Stimulated activated CD4-positive, alpha-beta T cell treated with anti-CD3 and anti-CD28 coated beads, TNF-alpha, amount 100 ng/mL, for 1 hour (primary cell): ENCODE data around the gene DHX38.
A peak's percentile ranks its signal among the peaks of the same experiment; 100 is the strongest.

Source experiments
- DNase-seq, 3 donors: peaks; one replicate each; pipeline ENCODE4 v3.0.0-alpha.2; 2020; ENCODE audit warnings: low read depth in 3 of 3, low spot score in 1 of 3

The DHX38 gene

GRCh38 chr16:72120026-72120425 is 26.4 kb downstream of the DHX38 start:
- DNase-seq, result no peak

GRCh38 chr16:72122308-72122707 is 28.7 kb downstream of the DHX38 start:
- no peak for DNase-seq

- DNase-seq, result no peak
These were observed 29.3 kb downstream of the DHX38 start for GRCh38 chr16:72122916-72123315.

- no peak for DNase-seq
These were observed 29.8 kb downstream of the DHX38 start for GRCh38 chr16:72123426-72123825.

GRCh38 chr16:72124148-72124547 is 30.5 kb downstream of the DHX38 start:
- no peak for DNase-seq

GRCh38 chr16:72124761-72125634 is 31.4 kb downstream of the DHX38 start:
- DNase-seq, result peak; percentile 8 to 53 (median 18)

GRCh38 chr16:72125635-72126428 is 32.2 kb downstream of the DHX38 start:
- DNase-seq, result no peak

GRCh38 chr16:72126429-72126765 is 32.8 kb downstream of the DHX38 start:
- DNase-seq, result no peak

- DNase-seq, result no peak
These were observed 35.1 kb downstream of the DHX38 start for GRCh38 chr16:72128701-72129100.

- no peak for DNase-seq
These were observed 36.5 kb downstream of the DHX38 start for GRCh38 chr16:72129976-72130656.

- no peak for DNase-seq
These were observed 37.4 kb downstream of the DHX38 start for GRCh38 chr16:72131036-72131435.

GRCh38 chr16:72132726-72133125 is 39.1 kb downstream of the DHX38 start:
- DNase-seq, result no peak

GRCh38 chr16:72134507-72134906 is 40.9 kb downstream of the DHX38 start:
- DNase-seq, result no peak

- DNase-seq, result no peak
These were observed 43.9 kb downstream of the DHX38 start for GRCh38 chr16:72137380-72138063.

- DNase-seq, result no peak
These were observed 44.5 kb downstream of the DHX38 start for GRCh38 chr16:72138064-72138572.

- DNase-seq, result no peak
These were observed 46.3 kb downstream of the DHX38 start for GRCh38 chr16:72139908-72140307.

GRCh38 chr16:72142476-72142875 is 48.8 kb downstream of the DHX38 start:
- DNase-seq, result no peak

GRCh38 chr16:72149676-72150464 is 56.2 kb downstream of the DHX38 start:
- no peak for DNase-seq

GRCh38 chr16:72159386-72159785 is 65.7 kb downstream of the DHX38 start:
- no peak for DNase-seq

- DNase-seq, result no peak
These were observed 66.2 kb downstream of the DHX38 start for GRCh38 chr16:72159801-72160200.
